H1 (cell line): ENCODE measurements around the gene TTC28. TPM values are rescaled to one million over a fixed set of nuclear protein-coding genes. Genes with fewer than 3 reads are reported as not detected.

Experiments used
- CTCF ChIA-PET: fragments of 300-600 bp; sonication (Branson Sonifier 250); formaldehyde crosslinking; loops from one replicate; lab custom pipeline; 2021; ENCODE audit not compliant: partially characterized antibody; lab: Charles Lee
- POLR2A ChIA-PET: fragments of 300-600 bp; sonication (Branson Sonifier 250); formaldehyde crosslinking; loops from one replicate; lab custom pipeline; 2021; ENCODE audit warnings: inconsistent platforms; ENCODE audit not compliant: partially characterized antibody; lab: Charles Lee
- DNase-seq, 2 experiments: peaks; one replicate each; pipeline versions ENCODE4 v3.0.0 to v3.0.0-alpha.2; 2010 to 2022; ENCODE audit warnings: low spot score in 2 of 2, low read depth in 1 of 2, mixed read lengths in 1 of 2
- FAIRE-seq: peaks from 2 replicates; lab custom pipeline; 2011; peaks lifted over from hg19 to GRCh38; lab: Jason Lieb, UNC
- H2AFZ ChIP-seq: 2 replicates; pipeline ENCODE4 v1.8.1; 2012; ENCODE audit warnings: low read length, inconsistent platforms
- H2AK5ac ChIP-seq: 2 replicates; pipeline ENCODE4 v1.6.1; 2013; ENCODE audit warnings: low read depth, low read length
- H2BK120ac ChIP-seq: replicated peaks from 2 replicates; pipeline ENCODE3; 2013; ENCODE audit warnings: low read depth, low read length, inconsistent platforms
- H2BK12ac ChIP-seq: 2 replicates; pipeline ENCODE4 v1.6.1; 2013; ENCODE audit warnings: low read depth, low read length
- H2BK15ac ChIP-seq: 2 replicates; pipeline ENCODE4 v1.6.1; 2013; ENCODE audit warnings: low read length
- H2BK20ac ChIP-seq: 2 replicates; pipeline ENCODE4 v1.6.1; 2013; ENCODE audit warnings: low read length
- H2BK5ac ChIP-seq: 2 replicates; pipeline ENCODE4 v1.6.1; 2013; ENCODE audit warnings: low read depth, low read length
- H3K14ac ChIP-seq: 2 replicates; pipeline ENCODE4 v1.6.1; 2013; ENCODE audit warnings: inconsistent platforms; ENCODE audit not compliant: insufficient read length
- H3K18ac ChIP-seq: 2 replicates; pipeline ENCODE4 v1.6.1; 2013; ENCODE audit warnings: low read length; ENCODE audit errors: extremely low read depth
- H3K23ac ChIP-seq: 2 replicates; pipeline ENCODE4 v1.6.1; 2013; ENCODE audit warnings: inconsistent platforms; ENCODE audit not compliant: insufficient read length
- H3K23me2 ChIP-seq: 2 replicates; pipeline ENCODE4 v1.6.1; 2013; ENCODE audit warnings: low read depth, low read length
- H3K27ac ChIP-seq: 2 replicates; pipeline ENCODE4 v1.6.1; 2011; ENCODE audit warnings: low read depth, low read length, inconsistent platforms
- H3K27me3 ChIP-seq, 4 experiments: replicated peaks in 1 of 4; 1 replicate in 1 of 4; 2 replicates in 3 of 4; pipeline versions ENCODE4 v1.6.1 to v1.8.1; 2011 to 2013; ENCODE audit warnings: low read length in 3 of 4, mild to moderate bottlenecking in 3 of 4, inconsistent platforms in 2 of 4, mixed read lengths in 2 of 4, moderate library complexity in 1 of 4; ENCODE audit not compliant: control insufficient read depth in 3 of 4, insufficient read depth in 3 of 4; ENCODE audit errors: extremely low read depth in 1 of 4
- H3K36me3 ChIP-seq, 4 experiments: 2 replicates each; pipeline versions ENCODE4 v1.6.1 to v1.8.1; 2011 to 2013; ENCODE audit warnings: mild to moderate bottlenecking in 4 of 4, low read length in 3 of 4, moderate library complexity in 2 of 4, control low read depth in 1 of 4, inconsistent platforms in 1 of 4; ENCODE audit not compliant: insufficient read depth in 4 of 4, control insufficient read depth in 2 of 4
- H3K4ac ChIP-seq: replicated peaks from 2 replicates; pipeline ENCODE3; 2013; ENCODE audit warnings: low read length, low read depth, mixed read lengths, inconsistent platforms; ENCODE audit not compliant: insufficient read length
- H3K4me1 ChIP-seq, 4 experiments: replicated peaks in 1 of 4; 1 replicate in 1 of 4; 2 replicates in 3 of 4; pipeline versions ENCODE4 v1.6.1 to v1.8.1; 2011 to 2013; ENCODE audit warnings: low read length in 3 of 4, inconsistent platforms in 2 of 4, mixed read lengths in 1 of 4; ENCODE audit not compliant: insufficient read depth in 4 of 4, control insufficient read depth in 3 of 4
- H3K4me2 ChIP-seq, 2 experiments: 2 replicates each; pipeline versions ENCODE4 v1.6.1 to v1.8.1; 2011 to 2013; ENCODE audit warnings: low read depth in 2 of 2, low read length in 2 of 2, control low read depth in 1 of 2, inconsistent platforms in 1 of 2, mild to moderate bottlenecking in 1 of 2; ENCODE audit not compliant: insufficient read depth in 1 of 2
- H3K4me3 ChIP-seq, 4 experiments: fragments of 200-600, 300-600 bp in 1 of 4; sonication (generic), shearing (Covaris generic), sonication (Bioruptor Twin) in 1 of 4; 2 replicates each; pipeline versions ENCODE4 v1.5.1 to v1.8.1; 2011 to 2016; ENCODE audit warnings: low read length in 4 of 4, low read depth in 3 of 4, control low read depth in 2 of 4, inconsistent platforms in 2 of 4, mild to moderate bottlenecking in 2 of 4, mixed read lengths in 1 of 4, moderate library complexity in 1 of 4; ENCODE audit not compliant: insufficient read depth in 2 of 4; ENCODE audit errors: extremely low read depth in 1 of 4
- H3K56ac ChIP-seq: replicated peaks from 2 replicates; pipeline ENCODE3; 2013; ENCODE audit warnings: low read depth, mild to moderate bottlenecking, mixed read lengths, low read length, inconsistent platforms; ENCODE audit not compliant: insufficient read length
- H3K79me1 ChIP-seq: 2 replicates; pipeline ENCODE4 v1.6.1; 2013; ENCODE audit warnings: low read depth, low read length, control low read depth
- H3K79me2 ChIP-seq, 2 experiments: 2 replicates each; pipeline versions ENCODE4 v1.6.1 to v1.8.1; 2012 to 2013; ENCODE audit warnings: low read length in 2 of 2, mild to moderate bottlenecking in 2 of 2, inconsistent platforms in 1 of 2; ENCODE audit not compliant: insufficient read depth in 2 of 2, control insufficient read depth in 1 of 2
- H3K9ac ChIP-seq, 4 experiments: replicated peaks in 1 of 4; 1 replicate in 1 of 4; 2 replicates in 3 of 4; pipeline versions ENCODE4 v1.6.1 to v1.8.1; 2011 to 2013; ENCODE audit warnings: low read depth in 3 of 4, low read length in 3 of 4, control low read depth in 2 of 4, mild to moderate bottlenecking in 2 of 4, moderate library complexity in 2 of 4, inconsistent platforms in 1 of 4; ENCODE audit errors: extremely low read depth in 1 of 4
- H3K9me3 ChIP-seq, 2 experiments: 2 replicates each; pipeline versions ENCODE4 v1.6.1 to v1.8.1; 2012 to 2013; ENCODE audit warnings: mild to moderate bottlenecking in 2 of 2, moderate library complexity in 2 of 2, control low read depth in 1 of 2, inconsistent platforms in 1 of 2, low read depth in 1 of 2, low read length in 1 of 2, mixed read lengths in 1 of 2; ENCODE audit not compliant: insufficient read depth in 2 of 2
- H4K20me1 ChIP-seq, 2 experiments: replicated peaks in 1 of 2; 2 replicates each; pipeline versions ENCODE3 to v1.8.1; 2011 to 2013; ENCODE audit warnings: inconsistent platforms in 2 of 2, low read length in 2 of 2, mild to moderate bottlenecking in 1 of 2; ENCODE audit not compliant: insufficient read depth in 2 of 2, control insufficient read depth in 1 of 2
- H4K5ac ChIP-seq: 2 replicates; pipeline ENCODE4 v1.6.1; 2013; ENCODE audit warnings: low read length, low read depth, mixed read lengths, inconsistent platforms; ENCODE audit not compliant: insufficient read length
- H4K8ac ChIP-seq: 2 replicates; pipeline ENCODE4 v1.8.0; 2013; ENCODE audit warnings: mild to moderate bottlenecking, moderate library complexity, low read length, inconsistent platforms; ENCODE audit not compliant: insufficient read depth; ENCODE audit errors: extremely low read depth
- H4K91ac ChIP-seq: replicated peaks from 2 replicates; pipeline ENCODE3; 2013; ENCODE audit warnings: low read length, mixed read lengths, inconsistent platforms; ENCODE audit not compliant: insufficient read length
- CBX5 ChIP-seq: fragments of 300-800, 300-1000 bp; sonication (generic); IDR thresholded peaks from 2 replicates; pipeline ENCODE4 v1.7.1; 2016; ENCODE audit warnings: antibody characterized with exemption, low read length, low read depth
- E2F6 ChIP-seq: IDR thresholded peaks from 2 replicates; pipeline ENCODE4 v1.6.1; 2012; ENCODE audit warnings: inconsistent platforms
- JUN ChIP-seq: IDR thresholded peaks from 2 replicates; pipeline ENCODE4 v1.6.1; 2011; ENCODE audit warnings: low read depth, mild to moderate bottlenecking, improper control_type of control experiment, low read length
- KDM5A ChIP-seq: fragments of 200-600 bp; IDR thresholded peaks from 2 replicates; pipeline ENCODE4 v1.7.1; 2012; ENCODE audit warnings: mild to moderate bottlenecking, low read length, inconsistent platforms, mixed read lengths
- NRF1 ChIP-seq: IDR thresholded peaks from 2 replicates; pipeline ENCODE4 v1.6.1; 2011; ENCODE audit warnings: mild to moderate bottlenecking, low read depth, low read length, improper control_type of control experiment
- RFX5 ChIP-seq: IDR thresholded peaks from 2 replicates; pipeline ENCODE4 v1.6.1; 2011; ENCODE audit warnings: low read depth, low read length, improper control_type of control experiment, borderline replicate concordance
- TAF1 ChIP-seq: IDR thresholded peaks from 2 replicates; pipeline ENCODE4 v1.6.1; 2011; ENCODE audit warnings: mild to moderate bottlenecking, low read depth, low read length
- ZNF274 ChIP-seq: IDR thresholded peaks from 2 replicates; pipeline ENCODE4 v1.7.0; 2012; ENCODE audit warnings: low read length, borderline replicate concordance; ENCODE audit errors: extremely low read depth
- WGBS, 2 experiments: shearing (Covaris generic) in 1 of 2; methylation state at CpG; one replicate each; pipeline versions ENCODE4 v1.1.6 to v1.1.7; 2013 to 2015; ENCODE audit warnings: low lambda C conversion rate in 2 of 2, mixed read lengths in 2 of 2, inconsistent platforms in 1 of 2, low coverage in 1 of 2, missing lambda C conversion rate in 1 of 2; ENCODE audit not compliant: insufficient replicate concordance in 2 of 2, insufficient coverage in 1 of 2, insufficient read length in 1 of 2; ENCODE audit errors: extremely low coverage in 1 of 2, missing lambda C conversion rate in 1 of 2; 5-methylcytosine and 5-hydroxymethylcytosine counted together
- polyA plus RNA-seq, 7 experiments: library from polyadenylated mRNA; depleted of rRNA in 3 of 7; stranded (reverse) in 5 of 7; unstranded in 2 of 7; fragments of >200 nt in 5 of 7; fragments of 200-250 nt in 2 of 7; gene quantifications; 1 replicate in 5 of 7; 2 replicates in 1 of 7; 4 replicates in 1 of 7; pipeline versions ENCODE4 v1.2.1 to v1.2.3, GENCODE V29; 2011 to 2013; ENCODE audit warnings: missing spikeins in 2 of 7, mixed read lengths in 2 of 7
- total RNA-seq: library from RNA; stranded (reverse); fragmentation: NEBNext Ultra II Directional; extraction: Animal tissue kit (Norgen Biotek cat#: 25700); gene quantifications from 2 replicates; pipeline ENCODE4 v1.2.1, GENCODE V29; 2021

The TTC28 gene
- total and polyA plus RNA-seq, 2 of the 8 experiments (the other 6 are each of a cell fraction or from before 2014, with no cell fraction given) = 2.6 to 12.6 TPM

GRCh38 chr22:27993201-27993635 is 686.4 kb downstream of the TTC28 start:
- Histone ChIP-seq H3K36me3 (no peaks in the 10 kb centered on the region; a peak in 1 of 8 replicates), H2BK15ac (no peak overlapping the region), H3K23me2 (no peaks in the 10 kb centered on the region; the same call in 1 of the 2 replicates), H2AFZ (no peak overlapping the region), H3K27me3 (peaks cover 0 to 2% (median 0%) of the 10 kb centered on the region in 4 experiments; a peak in 2 of 7 replicates), H3K18ac (peak overlapping the region; percentile 57; the same call in 1 of the 2 replicates), H3K27ac (no peak overlapping the region), H2BK5ac (no peak overlapping the region), H3K4me3 (no peak overlapping the region), H2BK120ac (no peak overlapping the region), H3K4me1 (peaks cover 0 to 24% (median 17%) of the 10 kb centered on the region in 4 experiments; a peak in 6 of 7 replicates), H3K79me2 (no peaks in the 10 kb centered on the region), H3K14ac (no peak overlapping the region), H4K91ac (no peak overlapping the region), H3K4ac (no peak overlapping the region), H3K9ac (no peak overlapping the region), H2AK5ac (peak overlapping the region; percentile 9; the same call in 1 of the 2 replicates), H4K20me1 (peaks cover 0 to 2% of the 10 kb centered on the region in 2 experiments), H3K79me1 (0 out of 2 replicates have a peak, but pooled peaks cover 2% of the 10 kb centered on the region), H3K56ac (no peak overlapping the region), H3K4me2 (no peak overlapping the region), H2BK12ac (no peak overlapping the region), H3K9me3 (no peaks in the 10 kb centered on the region), H4K5ac (no peak overlapping the region), H2BK20ac (no peak overlapping the region), H3K23ac (no peak overlapping the region), H4K8ac (no peak overlapping the region)
- FAIRE-seq (no peak), DNase-seq (no peak)
- 98% methylated on average over 8 of the region's 12 CpGs; no CpG with 5 or more reads in 1 of the 2 experiments for WGBS, 2 experiments
- POLR2A ChIA-PET = no interaction called here
- TF ChIP-seq RFX5 = no peak
- TF ChIP-seq TAF1 = no peak
- no peak for TF ChIP-seq JUN
- no peak for TF ChIP-seq CBX5
- no peak for TF ChIP-seq NRF1
- no peak for TF ChIP-seq E2F6
- TF ChIP-seq ZNF274 = no peak
- TF ChIP-seq KDM5A = no peak
- CTCF ChIA-PET = interaction anchor here (0.9 to 3.1 kb wide), 8 partner anchors 8 to 118 kb away, joined by 3 to 38 read pairs (median 8); no protein-coding TSS in a partner anchor
